Measurements from ENCODE around the gene DIO1. TPM values are rescaled to one million over a fixed set of nuclear protein-coding genes. Genes with fewer than 3 reads are reported as not detected.
A peak's percentile ranks its signal among the peaks of the same experiment; 100 is the strongest.

The DIO1 gene
- polyA plus RNA-seq, 2 donors, result 0.04 to 0.31 TPM

DNA sequence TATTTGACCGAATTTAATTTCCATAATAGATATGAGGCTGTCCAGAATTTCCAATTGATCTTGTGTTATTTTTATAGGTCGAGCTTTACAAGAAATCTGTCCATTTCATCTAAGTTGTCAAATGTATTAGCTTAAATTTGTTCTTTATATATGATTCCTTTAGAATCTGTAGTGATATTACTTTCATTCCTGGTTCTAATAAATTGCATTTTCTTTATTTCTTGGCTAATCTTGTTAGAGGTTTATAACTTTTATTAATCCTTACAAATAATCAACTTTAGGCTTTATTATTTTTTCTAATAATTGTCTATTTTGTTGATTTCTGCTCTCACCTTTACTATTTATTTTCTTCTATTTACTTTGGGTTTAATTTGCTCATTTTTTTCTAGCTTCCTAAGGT is 37.5 kb downstream of the DIO1 start:
- WGBS, 2 donors, result 97 to 98% methylated on average over 2 of the region's 2 CpGs
- H3K36me3 ChIP-seq (ENCODE audit: control insufficient read depth in 2 of 2, insufficient read depth in 2 of 2, low read length in 1 of 2), result peaks cover 0 to 5% of the 10 kb centered on the region in 2 donors

GRCh38 chr1:53934170-53934765 is 40.3 kb downstream of the DIO1 start:
- no peak overlapping the region for H3K4me3 ChIP-seq (ENCODE audit: low read depth in 1 of 2, low read length in 2 of 2)
- no peaks in the 10 kb centered on the region for H3K36me3 ChIP-seq (ENCODE audit: control insufficient read depth in 2 of 2, insufficient read depth in 2 of 2, low read length in 1 of 2)
- H3K27ac ChIP-seq (ENCODE audit: low read depth in 2 of 2, low read length in 1 of 2), result no peak overlapping the region
- 98 to 100% methylated on average over 1 of the region's 1 CpG for WGBS, 2 donors
- no peaks in the 10 kb centered on the region for H3K9me3 ChIP-seq (ENCODE audit: control insufficient read depth in 2 of 2, insufficient read depth in 1 of 2, low read depth in 1 of 2, low read length in 1 of 2)
- no peaks in the 10 kb centered on the region for H3K4me1 ChIP-seq (ENCODE audit: control insufficient read depth in 2 of 2, insufficient read depth in 2 of 2, low read length in 1 of 2)
- no peaks in the 10 kb centered on the region for H3K27me3 ChIP-seq (ENCODE audit: control insufficient read depth in 1 of 2, insufficient read depth in 2 of 2, low read length in 2 of 2)

More for the DNA sequence above, 37.5 kb downstream of the DIO1 start:
- Histone ChIP-seq H3K4me3 (ENCODE audit: low read depth in 1 of 2, low read length in 2 of 2) (no peak overlapping the region), H3K27ac (ENCODE audit: low read depth in 2 of 2, low read length in 1 of 2) (no peak overlapping the region), H3K9me3 (ENCODE audit: control insufficient read depth in 2 of 2, insufficient read depth in 1 of 2, low read depth in 1 of 2, low read length in 1 of 2) (no peaks in the 10 kb centered on the region), H3K4me1 (ENCODE audit: control insufficient read depth in 2 of 2, insufficient read depth in 2 of 2, low read length in 1 of 2) (no peaks in the 10 kb centered on the region), H3K27me3 (ENCODE audit: control insufficient read depth in 1 of 2, insufficient read depth in 2 of 2, low read length in 2 of 2) (no peaks in the 10 kb centered on the region)

GRCh38 chr1:53936430-53936829 is 42.4 kb downstream of the DIO1 start:
- Histone ChIP-seq H3K36me3 (ENCODE audit: control insufficient read depth in 2 of 2, insufficient read depth in 2 of 2, low read length in 1 of 2) (no peaks in the 10 kb centered on the region), H3K4me1 (ENCODE audit: control insufficient read depth in 2 of 2, insufficient read depth in 2 of 2, low read length in 1 of 2) (no peaks in the 10 kb centered on the region), H3K27ac (ENCODE audit: low read depth in 2 of 2, low read length in 1 of 2) (no peak overlapping the region), H3K9me3 (ENCODE audit: control insufficient read depth in 2 of 2, insufficient read depth in 1 of 2, low read depth in 1 of 2, low read length in 1 of 2) (no peaks in the 10 kb centered on the region), H3K27me3 (ENCODE audit: control insufficient read depth in 1 of 2, insufficient read depth in 2 of 2, low read length in 2 of 2) (no peaks in the 10 kb centered on the region), H3K4me3 (ENCODE audit: low read depth in 1 of 2, low read length in 2 of 2) (no peak overlapping the region)
- 94 to 97% methylated on average over 1 of the region's 1 CpG for WGBS, 2 donors

- H3K9me3 ChIP-seq (ENCODE audit: control insufficient read depth in 2 of 2, insufficient read depth in 1 of 2, low read depth in 1 of 2, low read length in 1 of 2), result no peaks in the 10 kb centered on the region
- H3K4me3 ChIP-seq (ENCODE audit: low read depth in 1 of 2, low read length in 2 of 2), result no peak overlapping the region
- H3K36me3 ChIP-seq (ENCODE audit: control insufficient read depth in 2 of 2, insufficient read depth in 2 of 2, low read length in 1 of 2), result no peaks in the 10 kb centered on the region
- no peak overlapping the region for H3K27ac ChIP-seq (ENCODE audit: low read depth in 2 of 2, low read length in 1 of 2)
- WGBS, 2 donors, result 89 to 92% methylated on average over 4 of the region's 4 CpGs
- no peaks in the 10 kb centered on the region for H3K27me3 ChIP-seq (ENCODE audit: control insufficient read depth in 1 of 2, insufficient read depth in 2 of 2, low read length in 2 of 2)
- no peaks in the 10 kb centered on the region for H3K4me1 ChIP-seq (ENCODE audit: control insufficient read depth in 2 of 2, insufficient read depth in 2 of 2, low read length in 1 of 2)
These were observed 44.3 kb downstream of the DIO1 start for GRCh38 chr1:53938136-53938830.

- Histone ChIP-seq H3K4me3 (ENCODE audit: low read depth in 1 of 2, low read length in 2 of 2) (no peak overlapping the region), H3K27ac (ENCODE audit: low read depth in 2 of 2, low read length in 1 of 2) (no peak overlapping the region), H3K9me3 (ENCODE audit: control insufficient read depth in 2 of 2, insufficient read depth in 1 of 2, low read depth in 1 of 2, low read length in 1 of 2) (no peaks in the 10 kb centered on the region), H3K36me3 (ENCODE audit: control insufficient read depth in 2 of 2, insufficient read depth in 2 of 2, low read length in 1 of 2) (no peaks in the 10 kb centered on the region), H3K27me3 (ENCODE audit: control insufficient read depth in 1 of 2, insufficient read depth in 2 of 2, low read length in 2 of 2) (no peaks in the 10 kb centered on the region), H3K4me1 (ENCODE audit: control insufficient read depth in 2 of 2, insufficient read depth in 2 of 2, low read length in 1 of 2) (peaks cover 0 to 6% of the 10 kb centered on the region in 2 donors)
- 89% methylated on average over 7 of the region's 7 CpGs for WGBS, 2 donors
These were observed 48.4 kb downstream of the DIO1 start for GRCh38 chr1:53942127-53942957.

- WGBS, 2 donors, result 92 to 95% methylated on average over 6 of the region's 6 CpGs
These were observed 49.1 kb downstream of the DIO1 start for GRCh38 chr1:53943090-53943489.

DNA sequence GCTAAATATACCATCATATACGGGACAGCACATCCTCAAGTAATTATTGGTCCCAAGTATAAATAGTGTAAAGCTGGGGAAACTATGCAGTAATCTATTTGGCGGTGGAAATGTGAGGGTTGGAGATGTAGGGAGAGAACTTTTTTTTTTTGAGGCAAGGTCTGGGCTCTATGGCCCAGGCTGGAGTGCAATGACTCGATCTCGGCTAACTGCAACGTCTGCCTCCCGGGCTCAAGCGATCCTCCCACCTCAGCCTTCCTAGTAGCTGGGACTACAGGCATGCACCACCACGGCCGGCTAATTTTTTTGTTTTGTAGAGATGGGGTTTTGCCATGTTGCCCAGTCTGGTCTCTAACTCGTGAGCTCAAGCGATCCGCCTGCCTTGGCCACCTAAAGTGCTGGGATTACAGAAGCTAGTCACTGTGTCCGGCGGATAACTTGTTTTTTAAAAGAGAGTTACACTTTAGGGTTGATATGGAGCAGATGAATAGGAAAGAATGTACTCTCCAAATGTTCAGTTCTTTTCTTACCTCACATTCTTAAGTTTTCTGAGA is 49.6 kb downstream of the DIO1 start:
- Histone ChIP-seq H3K27ac (ENCODE audit: low read depth in 2 of 2, low read length in 1 of 2) (no peak overlapping the region), H3K36me3 (ENCODE audit: control insufficient read depth in 2 of 2, insufficient read depth in 2 of 2, low read length in 1 of 2) (no peaks in the 10 kb centered on the region), H3K9me3 (ENCODE audit: control insufficient read depth in 2 of 2, insufficient read depth in 1 of 2, low read depth in 1 of 2, low read length in 1 of 2) (no peaks in the 10 kb centered on the region), H3K4me3 (ENCODE audit: low read depth in 1 of 2, low read length in 2 of 2) (no peak overlapping the region), H3K4me1 (ENCODE audit: control insufficient read depth in 2 of 2, insufficient read depth in 2 of 2, low read length in 1 of 2) (peaks cover 0 to 6% of the 10 kb centered on the region in 2 donors), H3K27me3 (ENCODE audit: control insufficient read depth in 1 of 2, insufficient read depth in 2 of 2, low read length in 2 of 2) (no peaks in the 10 kb centered on the region)
- WGBS, 2 donors, result 94 to 96% methylated on average over 14 of the region's 14 CpGs

More at GRCh38 chr1:53943090-53943489, 49.1 kb downstream of the DIO1 start:
- no peaks in the 10 kb centered on the region for H3K27me3 ChIP-seq (ENCODE audit: control insufficient read depth in 1 of 2, insufficient read depth in 2 of 2, low read length in 2 of 2)
- no peaks in the 10 kb centered on the region for H3K9me3 ChIP-seq (ENCODE audit: control insufficient read depth in 2 of 2, insufficient read depth in 1 of 2, low read depth in 1 of 2, low read length in 1 of 2)
- peaks cover 0 to 6% of the 10 kb centered on the region in 2 donors for H3K4me1 ChIP-seq (ENCODE audit: control insufficient read depth in 2 of 2, insufficient read depth in 2 of 2, low read length in 1 of 2)
- no peak overlapping the region for H3K27ac ChIP-seq (ENCODE audit: low read depth in 2 of 2, low read length in 1 of 2)
- no peaks in the 10 kb centered on the region for H3K36me3 ChIP-seq (ENCODE audit: control insufficient read depth in 2 of 2, insufficient read depth in 2 of 2, low read length in 1 of 2)
- no peak overlapping the region for H3K4me3 ChIP-seq (ENCODE audit: low read depth in 1 of 2, low read length in 2 of 2)

DNA sequence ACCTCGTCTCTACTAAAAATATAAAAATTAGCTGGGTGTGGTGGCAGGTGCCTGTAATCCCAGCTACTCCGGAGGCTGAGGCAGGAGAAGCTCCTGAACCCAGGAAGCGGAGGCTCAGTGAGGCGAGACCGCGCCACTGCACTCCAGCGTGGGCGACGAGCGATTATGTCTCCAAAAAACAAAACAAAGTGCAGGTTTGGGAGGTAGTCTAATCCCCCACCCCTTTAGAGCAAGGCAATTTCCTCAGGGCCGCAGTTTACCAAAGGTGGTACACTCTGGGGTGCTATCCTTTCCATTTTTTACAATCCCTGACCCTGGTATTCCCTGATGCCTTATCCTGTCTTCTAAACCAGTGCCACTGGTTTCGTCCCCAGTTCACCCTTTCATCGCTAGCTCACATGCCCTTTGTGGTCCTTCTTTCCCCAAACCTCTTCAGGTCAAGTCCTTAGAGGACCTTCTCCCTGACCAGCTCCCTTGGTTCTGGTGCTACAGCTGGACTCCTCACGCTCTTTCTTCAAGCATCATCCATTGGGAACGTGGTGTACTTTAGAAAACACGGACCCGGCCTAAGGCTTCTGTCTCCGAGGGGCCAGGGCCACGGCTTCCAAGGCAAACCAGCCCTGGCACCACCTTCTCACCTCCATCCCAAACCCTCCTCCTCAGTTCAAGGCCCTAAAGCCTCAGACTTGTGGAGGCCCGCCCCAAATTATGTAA is 50.6 kb downstream of the DIO1 start:
- Histone ChIP-seq H3K36me3 (ENCODE audit: control insufficient read depth in 2 of 2, insufficient read depth in 2 of 2, low read length in 1 of 2) (no peaks in the 10 kb centered on the region), H3K9me3 (ENCODE audit: control insufficient read depth in 2 of 2, insufficient read depth in 1 of 2, low read depth in 1 of 2, low read length in 1 of 2) (no peaks in the 10 kb centered on the region), H3K4me3 (ENCODE audit: low read depth in 1 of 2, low read length in 2 of 2) (peak overlapping the region; percentile 80 to 86), H3K4me1 (ENCODE audit: control insufficient read depth in 2 of 2, insufficient read depth in 2 of 2, low read length in 1 of 2) (peaks cover 0 to 6% of the 10 kb centered on the region in 2 donors), H3K27ac (ENCODE audit: low read depth in 2 of 2, low read length in 1 of 2) (peak overlapping the region; percentile 90 to 93), H3K27me3 (ENCODE audit: control insufficient read depth in 1 of 2, insufficient read depth in 2 of 2, low read length in 2 of 2) (no peaks in the 10 kb centered on the region)
- 52 to 53% methylated on average over 20 of the region's 20 CpGs for WGBS, 2 donors

GRCh38 chr1:53945183-53945432 is 51.1 kb downstream of the DIO1 start:
- H3K4me1 ChIP-seq (ENCODE audit: control insufficient read depth in 2 of 2, insufficient read depth in 2 of 2, low read length in 1 of 2), result peaks cover 0 to 6% of the 10 kb centered on the region in 2 donors
- no peaks in the 10 kb centered on the region for H3K9me3 ChIP-seq (ENCODE audit: control insufficient read depth in 2 of 2, insufficient read depth in 1 of 2, low read depth in 1 of 2, low read length in 1 of 2)
- H3K36me3 ChIP-seq (ENCODE audit: control insufficient read depth in 2 of 2, insufficient read depth in 2 of 2, low read length in 1 of 2), result peaks cover 0 to under 1% of the 10 kb centered on the region in 2 donors
- WGBS, 2 donors, result 0 to 1% methylated on average over 16 of the region's 16 CpGs
- peak overlapping the region; percentile 80 to 86 for H3K4me3 ChIP-seq (ENCODE audit: low read depth in 1 of 2, low read length in 2 of 2)
- H3K27ac ChIP-seq (ENCODE audit: low read depth in 2 of 2, low read length in 1 of 2), result peak overlapping the region; percentile 90 to 93
- no peaks in the 10 kb centered on the region for H3K27me3 ChIP-seq (ENCODE audit: control insufficient read depth in 1 of 2, insufficient read depth in 2 of 2, low read length in 2 of 2)
